B cell (primary cell): ENCODE results near the gene MLLT6.

Experiments used
- EZH2 ChIP-seq: IDR thresholded peaks from 2 replicates; pipeline ENCODE4 v1.6.1; 2012; ENCODE audit warnings: borderline replicate concordance, low read depth, mild to moderate bottlenecking, moderate library complexity, low read length; ENCODE audit not compliant: insufficient read depth, poor library complexity, severe bottlenecking
- TF ChIP-seq, protein P1 (sequence below): fragments of 200-600 bp; IDR thresholded peaks from one replicate; pipeline ENCODE4 v1.8.0; 2022; ENCODE audit warnings: antibody characterized with exemption, mild to moderate bottlenecking

- TF ChIP-seq EZH2, result no peak
- TF ChIP-seq, protein P1, sequence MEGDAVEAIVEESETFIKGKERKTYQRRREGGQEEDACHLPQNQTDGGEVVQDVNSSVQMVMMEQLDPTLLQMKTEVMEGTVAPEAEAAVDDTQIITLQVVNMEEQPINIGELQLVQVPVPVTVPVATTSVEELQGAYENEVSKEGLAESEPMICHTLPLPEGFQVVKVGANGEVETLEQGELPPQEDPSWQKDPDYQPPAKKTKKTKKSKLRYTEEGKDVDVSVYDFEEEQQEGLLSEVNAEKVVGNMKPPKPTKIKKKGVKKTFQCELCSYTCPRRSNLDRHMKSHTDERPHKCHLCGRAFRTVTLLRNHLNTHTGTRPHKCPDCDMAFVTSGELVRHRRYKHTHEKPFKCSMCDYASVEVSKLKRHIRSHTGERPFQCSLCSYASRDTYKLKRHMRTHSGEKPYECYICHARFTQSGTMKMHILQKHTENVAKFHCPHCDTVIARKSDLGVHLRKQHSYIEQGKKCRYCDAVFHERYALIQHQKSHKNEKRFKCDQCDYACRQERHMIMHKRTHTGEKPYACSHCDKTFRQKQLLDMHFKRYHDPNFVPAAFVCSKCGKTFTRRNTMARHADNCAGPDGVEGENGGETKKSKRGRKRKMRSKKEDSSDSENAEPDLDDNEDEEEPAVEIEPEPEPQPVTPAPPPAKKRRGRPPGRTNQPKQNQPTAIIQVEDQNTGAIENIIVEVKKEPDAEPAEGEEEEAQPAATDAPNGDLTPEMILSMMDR, result no peak
These were observed 72.7 kb downstream of the MLLT6 start for GRCh38 chr17:38777641-38778250.
